NCI-H446 (cell line): ENCODE measurements around the gene MRPS5.

Experiments used
- DNase-seq, 2 experiments: peaks; one replicate each; lab custom pipeline; 2025; lab: John Stamatoyannopoulos, UW

MRPS5 gene

DNA sequence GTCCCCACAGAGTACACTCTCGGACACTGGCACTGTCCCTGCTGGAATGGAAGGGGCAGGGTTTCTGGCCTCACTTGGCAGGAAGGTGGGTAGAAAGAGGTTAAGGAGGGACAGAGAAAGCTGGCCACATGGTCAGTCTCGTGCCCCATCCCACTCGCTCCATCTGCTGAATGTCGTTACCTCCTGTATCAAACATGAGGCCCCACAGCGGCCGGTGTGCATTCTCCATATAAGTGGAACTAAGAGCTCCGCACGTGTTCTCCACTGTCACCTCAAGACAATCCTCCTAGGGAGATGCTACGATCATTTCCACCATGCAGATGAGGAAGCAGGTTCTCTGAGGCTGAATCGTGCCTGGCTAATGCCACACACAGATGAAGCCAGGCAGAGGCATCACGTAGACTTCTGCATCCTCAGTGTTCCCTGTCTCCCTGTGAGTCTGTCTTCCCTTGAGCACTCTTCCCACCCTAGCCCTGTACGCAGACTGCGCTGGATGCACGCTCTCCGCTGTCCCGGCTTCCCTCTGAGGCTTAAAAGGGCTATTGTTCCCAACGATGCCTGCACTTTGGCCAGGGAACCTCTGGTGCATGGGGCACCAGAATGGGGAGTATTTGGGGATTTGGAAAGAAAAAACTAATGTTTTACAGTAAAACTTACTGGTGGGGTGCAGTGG lies 61.0 kb downstream of the MRPS5 start:
- no peak for DNase-seq

GRCh38 chr2:95059656-95060370 lies 61.8 kb downstream of the MRPS5 start:
- DNase-seq = no peak

DNA sequence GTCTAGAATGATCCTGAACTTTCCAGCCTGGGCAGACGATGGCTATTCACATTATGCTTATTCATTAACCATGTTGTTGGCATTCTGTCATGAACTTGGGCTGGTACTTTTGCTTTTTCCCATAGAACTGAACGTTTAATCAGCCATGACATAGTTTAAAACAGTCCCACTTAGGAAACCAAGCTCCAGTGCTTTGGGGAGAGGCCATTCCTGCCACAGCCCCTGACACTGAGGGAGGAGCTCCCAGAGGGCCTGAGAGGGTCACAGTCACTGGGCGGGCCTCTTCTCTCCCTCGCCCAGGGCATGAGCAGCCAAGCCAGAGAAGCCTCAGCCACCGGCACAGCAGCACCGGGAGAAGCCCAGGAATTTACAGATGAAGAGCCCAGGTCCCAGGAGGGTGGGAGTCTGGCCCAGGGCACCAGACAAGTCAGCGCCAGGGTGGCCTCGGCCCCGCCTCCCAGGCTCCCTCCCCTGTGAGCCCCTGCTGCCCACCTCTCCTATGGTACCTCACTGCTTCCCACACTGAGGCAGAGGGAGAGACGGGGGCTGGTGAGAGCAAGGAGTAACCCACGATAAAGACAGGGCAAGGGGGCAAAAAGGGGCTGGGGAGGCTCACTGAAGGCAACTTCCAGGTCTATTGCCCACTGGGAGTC lies 62.5 kb downstream of the MRPS5 start:
- DNase-seq = no peak

DNA sequence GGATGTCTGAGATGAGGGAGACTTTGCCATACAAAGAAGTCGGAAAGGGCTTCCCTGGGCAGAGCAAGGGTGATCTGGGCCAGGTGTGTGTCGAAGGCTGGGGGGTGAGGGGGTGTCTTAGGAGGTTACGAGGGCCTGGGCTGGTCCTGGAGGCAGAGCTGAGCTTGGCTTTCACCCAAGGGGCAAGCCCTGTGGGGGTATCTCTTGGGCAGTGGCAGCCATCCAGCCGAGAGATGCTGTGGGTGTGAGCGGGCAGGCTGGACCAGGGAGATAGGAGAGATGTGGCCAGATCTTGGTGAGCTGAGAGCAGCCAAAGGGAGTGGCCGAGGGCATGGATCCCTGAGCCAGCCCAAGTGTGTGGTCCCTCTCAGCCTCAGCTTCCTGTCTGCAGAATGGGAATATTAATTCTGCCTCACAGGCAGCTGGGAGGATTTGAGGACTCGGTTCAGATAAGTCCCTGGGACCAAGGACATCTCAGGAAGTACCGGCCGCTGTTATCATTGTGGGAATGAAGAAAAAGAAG lies 63.1 kb downstream of the MRPS5 start:
- DNase-seq = no peak

DNA sequence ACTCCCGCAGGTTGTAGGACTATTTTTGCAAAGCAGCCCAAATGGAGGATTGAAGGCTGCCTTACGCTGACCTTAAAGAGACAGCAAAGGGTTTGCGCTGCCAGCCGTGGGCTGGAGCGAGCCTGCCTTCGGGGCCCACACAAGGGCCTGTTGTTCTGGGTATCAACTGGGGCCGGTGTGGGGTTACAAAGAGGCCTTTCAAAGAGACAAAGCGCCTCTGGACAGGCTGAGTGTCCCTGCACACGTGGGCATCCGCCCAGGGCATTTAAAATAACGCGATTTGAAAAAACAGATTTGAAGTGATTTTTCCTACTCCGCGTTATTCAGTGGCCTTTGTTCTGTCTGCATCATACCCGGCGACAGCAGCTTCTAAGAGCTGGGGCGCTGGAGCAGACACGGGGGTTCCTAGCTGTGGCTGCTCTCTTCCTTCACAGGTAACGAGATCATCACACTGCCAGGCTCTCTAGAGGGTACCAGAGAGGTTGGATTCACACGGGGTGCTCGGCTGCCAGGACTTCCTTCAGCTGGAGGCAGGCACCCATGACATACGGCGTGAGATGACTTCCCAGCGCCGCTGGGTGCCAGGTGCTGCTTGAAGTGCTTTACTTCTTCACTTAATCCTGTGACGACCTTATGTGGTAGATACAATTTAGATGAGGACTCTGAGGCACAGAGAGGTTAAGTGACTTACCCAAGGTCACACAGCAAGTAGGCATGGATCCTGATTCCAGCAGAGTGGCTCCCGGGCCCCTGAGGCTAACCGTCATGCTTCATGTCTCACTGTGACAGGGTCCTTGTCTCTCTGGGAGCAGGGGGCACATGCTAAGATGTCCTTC lies 63.9 kb downstream of the MRPS5 start:
- DNase-seq = no peak

- no peak for DNase-seq
Measured at GRCh38 chr2:95056461-95057459, 64.8 kb downstream of the MRPS5 start.

- DNase-seq = no peak
Measured at GRCh38 chr2:95056044-95056443, 65.6 kb downstream of the MRPS5 start.

GRCh38 chr2:95055262-95055661 lies 66.3 kb downstream of the MRPS5 start:
- DNase-seq = no peak

GRCh38 chr2:95054016-95054415 lies 67.6 kb downstream of the MRPS5 start:
- no peak for DNase-seq

- no peak for DNase-seq
Measured at GRCh38 chr2:95053543-95053942, 68.1 kb downstream of the MRPS5 start.

GRCh38 chr2:95052804-95053479 lies 68.7 kb downstream of the MRPS5 start:
- no peak for DNase-seq

DNA sequence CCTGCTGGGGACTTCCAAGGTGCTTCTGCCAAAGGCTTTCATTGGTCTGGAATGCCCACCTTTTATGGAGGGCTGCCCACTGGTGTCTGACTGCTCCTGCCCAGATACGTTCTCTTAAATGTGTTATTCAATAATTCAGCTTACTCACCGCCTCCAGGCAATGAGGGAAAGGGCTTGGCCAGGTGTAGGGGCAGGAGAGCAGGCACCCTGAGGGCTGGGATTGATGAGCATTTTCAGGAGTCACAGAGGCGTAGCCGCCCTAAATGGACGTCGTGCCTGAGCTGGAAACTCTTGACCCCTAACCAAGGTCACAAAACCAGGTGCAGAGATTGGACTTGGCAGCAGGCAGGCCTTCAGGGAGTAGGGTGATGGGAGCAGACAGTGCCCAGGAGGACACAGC lies 69.3 kb downstream of the MRPS5 start:
- DNase-seq = no peak

GRCh38 chr2:95051626-95052025 lies 70.0 kb downstream of the MRPS5 start:
- DNase-seq = no peak

DNA sequence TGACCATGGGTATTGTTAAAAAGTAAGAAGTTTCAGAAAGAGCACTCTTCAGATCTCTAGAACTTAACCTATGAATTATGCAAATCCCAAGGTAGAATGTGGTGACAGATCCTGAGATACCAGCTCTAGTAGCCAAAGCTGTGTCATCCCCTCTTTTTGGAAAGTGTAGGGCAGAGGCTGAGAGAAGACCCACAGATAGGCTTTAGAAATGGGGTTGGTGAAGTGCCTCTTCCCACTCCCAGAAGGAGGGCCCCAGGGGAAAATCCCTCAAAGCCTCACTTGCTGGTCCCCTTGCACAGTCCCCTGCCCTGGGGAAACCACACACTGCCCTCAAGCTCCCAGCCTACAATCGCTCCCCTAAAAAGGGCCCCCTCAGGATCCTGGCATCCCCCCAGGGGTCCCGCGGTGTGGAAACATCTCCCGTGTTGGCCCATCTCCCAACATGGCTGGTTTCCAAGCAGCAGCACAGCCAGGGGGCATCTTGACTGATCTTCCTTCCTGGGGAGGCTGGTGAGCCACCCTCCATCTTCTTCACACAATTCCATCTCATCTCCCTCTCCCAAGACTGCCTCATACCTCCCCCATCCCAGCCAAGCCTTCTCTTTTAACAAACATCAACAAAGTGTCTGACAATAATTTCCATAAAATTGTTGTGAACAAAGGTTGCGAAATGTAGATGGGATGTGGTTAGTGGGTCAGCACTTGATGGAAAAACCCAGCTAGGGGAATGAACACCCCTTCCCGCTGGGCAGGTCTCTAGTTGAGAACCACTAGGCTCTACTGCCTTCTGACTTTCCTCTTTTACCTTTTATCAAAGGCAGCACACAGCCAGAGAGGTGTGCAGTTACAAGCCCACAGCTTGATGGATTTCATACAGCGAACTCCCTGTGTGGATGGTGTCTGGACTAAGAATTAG lies 71.0 kb downstream of the MRPS5 start:
- no peak for DNase-seq

DNA sequence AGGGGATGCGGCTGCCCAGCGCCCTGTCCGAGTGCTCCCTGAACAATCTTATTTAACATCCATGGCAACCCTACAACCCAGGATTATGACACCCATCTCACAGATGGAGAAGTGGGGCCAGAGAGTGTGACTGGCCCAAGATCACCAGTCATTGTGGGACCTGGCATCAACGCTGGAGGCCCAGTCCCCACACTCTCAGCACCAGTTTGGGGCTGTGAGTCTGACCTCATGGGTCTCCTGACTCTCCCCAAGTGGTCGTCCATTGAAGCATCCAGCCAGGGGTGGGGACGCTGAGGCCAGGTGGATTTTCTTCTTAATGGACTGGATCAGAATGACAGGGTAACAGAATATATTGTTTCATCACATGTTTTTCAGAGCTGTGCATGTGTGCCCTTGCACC lies 71.6 kb downstream of the MRPS5 start:
- no peak for DNase-seq

DNA sequence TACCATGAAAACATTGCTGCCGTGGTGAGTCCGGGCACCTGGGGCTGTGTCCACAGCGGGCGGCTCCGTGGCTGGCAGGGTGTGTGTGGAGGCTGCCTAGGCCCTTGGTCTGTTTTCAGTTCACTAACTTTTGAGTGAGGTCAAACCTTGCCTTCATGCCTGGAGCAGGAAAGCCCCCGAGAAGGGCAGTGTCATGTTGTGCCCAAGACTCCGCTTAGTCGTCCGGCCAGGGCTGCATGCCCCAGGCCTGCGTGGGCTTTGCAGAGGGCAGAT lies 72.0 kb downstream of the MRPS5 start:
- DNase-seq = no peak

- DNase-seq = no peak
Measured at GRCh38 chr2:95048825-95049682, 72.6 kb downstream of the MRPS5 start.
